GM21423 (cell line): ENCODE results near the gene LRRC59.
A peak's percentile ranks its signal among the peaks of the same experiment; 100 is the strongest.
"Not testable (repeated sequence)": the region's sequence is repeated elsewhere in the genome, so short reads cannot be mapped to it uniquely, and the experiment has no call there.

Experiments
- ATAC-seq: cut with Tn5 transposase; IDR thresholded peaks from one replicate; pipeline ENCODE4 v1.9.1; 2021; ENCODE audit warnings: mild to moderate bottlenecking, moderate library complexity; ENCODE audit not compliant: unreplicated experiment

LRRC59 gene

GRCh38 chr17:50397111-50397918, at the start of gene LRRC59:
Gene LRRC59, minus strand, starts transcription at chr17:50397523. Its CDS starts 206 bp downstream, at chr17:50397317.
- ATAC-seq: peak; percentile 93

GRCh38 chr17:50445730-50446325, 48.5 kb upstream of the LRRC59 start:
- ATAC-seq: no peak

DNA sequence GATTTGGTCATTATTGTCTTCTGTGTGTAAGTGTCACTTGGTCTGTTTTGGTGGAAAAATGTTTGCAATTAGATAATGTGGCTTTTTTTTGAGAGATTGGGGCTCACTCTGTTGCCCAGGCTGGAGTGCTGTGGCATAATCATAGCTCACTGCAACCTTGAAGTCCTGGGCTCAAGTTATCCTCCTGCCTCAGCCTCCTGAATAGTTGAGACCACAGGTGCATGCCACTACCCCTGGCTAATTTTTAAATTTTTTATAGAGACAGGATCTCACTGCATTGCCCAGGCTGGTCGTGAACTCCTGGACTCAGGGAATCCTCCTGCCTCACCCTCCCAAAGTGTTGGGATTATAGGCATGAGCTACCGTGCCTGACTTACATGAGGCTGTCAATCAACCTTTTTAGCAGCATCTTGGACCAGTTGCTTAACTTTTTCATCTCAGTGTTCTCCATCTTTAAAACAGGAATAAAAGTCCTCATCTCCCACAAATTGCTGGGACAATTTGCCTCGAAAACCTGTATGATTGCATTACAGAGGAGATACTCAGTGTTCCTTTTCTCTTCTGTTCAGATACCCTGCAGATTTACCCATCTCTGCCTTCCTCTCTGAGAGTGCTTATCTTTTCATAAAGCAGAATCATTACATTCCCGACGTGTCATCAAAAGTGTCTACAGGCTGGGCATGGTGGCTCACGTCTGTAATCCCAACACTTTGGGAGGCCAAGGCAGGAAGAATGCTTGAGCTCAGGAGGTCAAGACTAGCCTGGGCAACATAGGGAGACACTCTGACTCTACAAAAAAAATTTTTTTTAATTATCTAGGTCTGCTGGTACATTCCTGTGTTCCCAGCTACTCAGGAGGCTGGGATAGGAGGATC, 47.8 kb upstream of the LRRC59 start:
- no peak for ATAC-seq

GRCh38 chr17:50443505-50443974, 46.2 kb upstream of the LRRC59 start:
- ATAC-seq: no peak

DNA sequence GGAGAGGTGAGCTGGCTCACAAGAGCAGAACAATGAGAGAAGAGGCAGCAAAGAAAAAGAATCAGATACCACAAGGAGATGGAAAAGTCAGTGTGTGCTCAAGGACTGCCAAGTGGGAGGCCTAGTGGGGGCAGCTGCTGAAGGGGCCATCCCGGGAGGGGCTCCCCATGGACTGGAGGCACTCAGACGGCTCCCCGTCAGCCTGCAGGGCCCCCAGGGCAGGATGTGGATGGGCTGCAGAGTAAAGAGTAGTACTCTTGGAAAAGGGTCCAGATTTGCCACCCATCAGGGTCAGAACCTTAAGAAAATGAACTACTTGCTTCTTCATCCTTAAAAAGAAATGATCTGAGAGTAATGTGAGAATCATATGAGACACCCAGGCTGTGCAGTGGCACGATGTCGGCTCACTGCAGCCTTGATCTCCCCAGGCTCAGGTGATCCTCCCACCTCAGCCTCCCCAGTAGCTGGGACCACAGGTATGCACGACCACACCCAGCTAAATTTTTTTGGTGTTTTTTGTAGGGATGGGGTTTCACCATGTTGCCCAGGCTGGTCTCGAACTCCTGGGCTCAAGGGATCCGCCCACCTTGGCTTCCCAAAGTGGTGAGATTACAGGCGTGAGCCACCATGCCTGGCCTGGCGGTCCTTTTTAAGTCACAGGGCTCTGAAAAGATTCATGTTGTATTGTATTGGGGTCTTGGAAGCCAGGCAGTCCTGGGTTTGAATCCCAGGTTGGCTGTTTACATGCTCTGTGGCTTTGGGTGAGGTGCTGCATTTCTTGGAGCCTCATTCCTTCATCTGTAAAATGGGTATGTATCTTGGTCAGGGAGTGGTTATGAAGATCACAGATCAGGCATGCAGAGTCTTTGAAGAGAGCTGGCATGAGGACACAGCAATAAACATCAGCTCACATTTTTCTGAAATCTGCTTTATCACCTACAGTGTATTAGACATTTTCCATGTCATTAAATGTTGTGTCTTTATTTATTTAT, 43.8 kb upstream of the LRRC59 start:
- ATAC-seq: no peak

DNA sequence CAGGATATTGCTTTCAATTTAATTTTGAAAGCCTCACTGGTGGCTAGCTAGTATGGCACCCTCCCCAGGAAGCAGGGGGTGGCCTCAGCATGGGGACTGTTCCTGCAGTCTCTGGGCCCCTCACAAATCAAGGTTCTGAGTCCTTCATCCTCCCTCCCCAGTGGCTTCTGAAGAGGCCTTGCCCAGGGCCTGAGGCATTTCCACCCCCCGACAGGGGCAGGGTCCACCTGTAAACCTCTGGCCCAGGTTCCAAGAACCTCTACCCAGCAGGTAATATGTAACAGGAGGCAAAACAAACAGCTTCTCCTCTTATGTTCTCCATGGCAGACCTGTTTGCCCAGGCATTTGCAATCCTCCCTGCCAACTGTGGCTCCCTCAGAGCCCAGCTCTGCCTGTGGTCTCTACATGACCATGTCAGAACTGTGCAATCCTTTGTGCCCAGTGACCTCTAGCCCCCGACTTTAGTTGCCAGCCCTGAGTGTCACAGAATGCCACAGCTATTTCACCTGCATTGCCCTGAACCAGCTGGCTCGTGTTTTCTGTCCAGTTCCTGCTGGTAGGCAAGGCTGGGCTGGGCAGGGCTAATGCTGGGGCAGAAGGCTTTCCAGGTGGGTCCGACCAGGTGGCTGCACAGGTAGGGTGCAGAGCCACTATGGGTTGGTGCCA, 43.0 kb upstream of the LRRC59 start:
- no peak for ATAC-seq

DNA sequence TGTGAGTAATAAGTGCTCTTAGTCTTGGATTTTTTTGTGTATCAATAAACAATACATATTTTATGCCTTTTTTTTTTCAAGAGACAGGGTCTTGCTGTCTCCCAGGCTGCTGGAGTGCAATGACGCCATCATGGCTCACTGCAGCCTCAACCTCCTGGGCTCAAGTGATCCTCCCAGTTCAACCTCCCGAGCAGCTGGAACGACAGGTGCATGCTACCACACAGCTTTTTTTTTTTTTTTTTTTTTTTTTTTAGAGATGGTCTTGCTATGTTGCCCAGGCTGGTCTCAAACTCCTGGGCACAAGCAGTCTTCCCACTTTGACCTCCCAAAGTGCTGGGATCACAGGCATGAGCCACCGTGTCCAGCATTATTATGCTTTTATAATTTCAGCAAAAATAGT, 41.7 kb upstream of the LRRC59 start:
- ATAC-seq: no peak

DNA sequence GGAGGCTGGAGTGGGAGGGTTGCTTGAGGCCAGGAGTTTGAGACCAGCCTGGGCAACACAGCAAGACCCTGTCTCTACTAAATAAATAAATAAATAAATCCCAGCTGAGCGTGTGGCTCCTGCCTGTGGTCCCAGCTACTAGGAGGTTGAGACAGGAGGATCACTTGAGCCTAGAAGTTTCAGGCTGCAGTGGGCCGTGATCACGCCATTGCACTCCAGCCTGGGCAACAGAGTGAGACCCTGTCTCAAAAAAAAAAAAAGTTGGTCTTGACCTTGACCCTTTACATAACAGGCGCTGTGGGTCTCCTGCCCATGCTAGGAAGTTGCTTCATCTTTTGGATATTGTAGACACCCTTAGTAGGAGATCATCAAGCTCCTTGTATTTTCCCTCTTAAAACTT, 40.1 kb upstream of the LRRC59 start:
- no peak for ATAC-seq

- ATAC-seq: no peak
Measured at GRCh38 chr17:50432125-50432762, 34.9 kb upstream of the LRRC59 start.

GRCh38 chr17:50430821-50431618, 33.7 kb upstream of the LRRC59 start:
- no peak for ATAC-seq

DNA sequence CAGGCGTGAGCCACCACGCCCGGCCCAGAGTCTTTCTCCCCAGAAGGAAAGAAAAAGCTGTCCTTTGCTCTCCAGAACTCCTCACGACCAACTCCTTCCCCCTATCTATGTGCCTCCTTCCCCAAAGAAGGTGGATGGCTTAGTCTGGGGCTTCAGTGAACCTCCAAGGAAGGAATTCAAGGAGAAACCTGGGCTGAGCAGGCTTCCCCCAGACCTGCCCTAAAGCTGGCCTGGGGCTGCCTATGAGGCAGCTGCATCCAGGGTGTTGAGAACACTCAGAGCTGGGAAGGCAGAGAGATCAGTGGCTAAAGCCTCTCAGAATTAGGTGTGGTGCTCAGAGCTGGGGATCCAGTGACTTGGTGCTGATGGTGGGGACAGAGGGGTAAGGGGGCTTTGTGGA, 32.5 kb upstream of the LRRC59 start:
- ATAC-seq: no peak

DNA sequence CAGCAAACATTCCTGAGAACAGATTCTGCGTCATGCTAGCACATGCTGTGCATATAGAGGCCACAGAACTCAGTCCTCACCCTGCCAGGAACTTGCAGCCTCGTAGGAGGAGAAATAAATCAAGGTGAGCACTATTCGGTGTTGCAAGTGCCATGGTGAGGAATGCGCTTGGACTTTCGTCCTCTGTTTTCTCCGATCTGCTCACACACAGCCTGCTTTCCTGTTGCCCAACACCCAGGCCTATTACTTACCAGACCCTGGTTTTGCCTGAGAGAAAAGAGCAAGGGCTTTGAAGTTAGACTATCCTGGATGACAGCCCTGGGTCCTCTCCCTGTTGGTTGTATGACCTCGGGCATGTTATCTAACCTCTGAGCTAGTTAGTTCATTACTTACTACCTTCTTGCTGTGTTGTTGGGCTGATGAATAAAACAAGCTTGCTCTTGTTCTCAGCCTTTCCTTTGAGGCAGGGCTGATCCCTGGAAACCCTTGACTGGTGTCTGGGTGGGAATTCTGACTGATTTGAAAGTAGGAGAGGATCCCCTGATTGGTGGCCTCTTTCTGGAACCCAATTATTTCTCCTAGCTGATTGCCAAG, 31.6 kb upstream of the LRRC59 start:
- no peak for ATAC-seq

- not testable (repeated sequence) for ATAC-seq
Measured at GRCh38 chr17:50428126-50428525, 30.8 kb upstream of the LRRC59 start.

DNA sequence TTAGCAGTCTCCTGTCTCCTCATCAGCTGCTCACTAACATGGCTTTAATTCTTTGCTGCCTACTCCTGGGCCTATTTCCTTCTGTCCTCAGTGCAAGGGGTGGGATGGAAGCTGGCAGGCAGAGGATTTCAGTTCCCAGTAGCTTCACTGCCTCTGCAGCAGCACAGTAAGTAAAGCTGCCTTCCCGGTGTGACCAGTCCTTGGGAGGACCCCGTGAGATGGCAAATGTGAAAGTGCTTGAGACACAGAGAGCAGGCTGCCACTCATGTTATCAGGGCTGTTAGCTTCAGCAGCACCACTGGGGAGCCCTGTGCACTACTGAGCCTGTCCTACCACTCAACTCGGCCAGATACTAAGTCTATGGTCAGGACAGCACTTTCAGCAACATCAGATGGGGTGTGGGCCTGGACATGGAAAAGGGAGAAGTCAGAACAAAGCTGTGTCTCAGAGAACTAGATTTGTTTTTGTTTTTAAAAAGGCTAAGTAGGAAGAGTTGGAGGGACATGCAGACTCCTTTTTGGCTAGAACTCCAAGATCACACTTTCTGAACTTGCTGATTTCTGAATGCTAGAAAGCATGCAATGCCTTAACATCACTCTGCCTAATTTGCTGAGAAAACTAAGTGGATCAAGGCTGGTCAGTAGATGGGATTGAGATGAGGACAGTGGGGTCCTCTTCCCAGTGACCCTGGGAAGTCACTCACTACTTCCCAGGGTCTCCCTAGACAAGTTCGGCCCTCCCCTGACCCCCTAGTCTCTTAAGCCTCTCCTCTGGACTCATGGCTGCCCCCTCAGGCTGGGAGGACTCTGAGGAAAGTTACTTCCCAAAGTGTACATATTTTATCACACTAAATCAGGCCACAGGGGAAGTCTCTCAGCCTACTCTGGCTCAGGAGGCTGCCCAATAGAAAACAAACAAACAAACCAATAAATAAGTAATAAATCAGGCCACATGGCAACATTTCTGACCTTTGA, 29.8 kb upstream of the LRRC59 start:
- ATAC-seq: peak; percentile 41

GRCh38 chr17:50426472-50426782, 29.1 kb upstream of the LRRC59 start:
- ATAC-seq: no peak

- ATAC-seq: peak; percentile 56
Measured at GRCh38 chr17:50425682-50426471, 28.6 kb upstream of the LRRC59 start, which contains the start of gene ACSF2. Gene ACSF2, plus strand, starts transcription at chr17:50426218. Its CDS starts 44 bp downstream, at chr17:50426262.
